Measurements from ENCODE around the gene FGF1.
"Not testable (repeated sequence)": the region's sequence is repeated elsewhere in the genome, so short reads cannot be mapped to it uniquely, and the experiment has no call there.

The FGF1 gene

GRCh38 chr5:142671266-142671665, 14.6 kb downstream of the FGF1 start:
- H3K4me3 ChIP-seq (ENCODE audit: low read depth, low read length): no peak overlapping the region

- no peak overlapping the region for H3K4me3 ChIP-seq (ENCODE audit: low read depth, low read length)
Observed at GRCh38 chr5:142670804-142671203, 15.1 kb downstream of the FGF1 start.

GRCh38 chr5:142669477-142669876, 16.4 kb downstream of the FGF1 start:
- H3K4me3 ChIP-seq (ENCODE audit: low read depth, low read length): no peak overlapping the region

GRCh38 chr5:142668336-142668735, 17.6 kb downstream of the FGF1 start:
- no peak overlapping the region for H3K4me3 ChIP-seq (ENCODE audit: low read depth, low read length)

- H3K4me3 ChIP-seq (ENCODE audit: low read depth, low read length): no peak overlapping the region
Observed at GRCh38 chr5:142667831-142668230, 18.1 kb downstream of the FGF1 start.

DNA sequence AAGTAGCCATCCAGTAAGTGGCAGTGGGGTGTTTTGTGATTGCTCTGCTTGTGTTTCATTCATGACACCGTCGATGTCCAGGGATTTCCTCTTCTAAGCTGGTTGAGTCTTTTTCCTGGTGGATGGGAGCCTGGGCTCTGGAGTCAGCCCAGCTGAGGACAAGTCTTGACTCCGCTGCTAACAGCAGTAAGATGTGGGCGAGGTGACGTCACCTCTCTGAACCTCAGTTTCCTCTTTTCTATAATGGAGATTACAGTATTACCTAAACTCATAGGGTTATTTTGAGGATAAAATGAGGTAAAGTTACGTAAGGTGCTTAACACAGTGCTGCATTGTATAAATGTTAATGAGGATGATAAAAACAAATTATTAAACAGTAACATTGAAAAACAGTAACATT, 21.3 kb downstream of the FGF1 start:
- no peak overlapping the region for H3K4me3 ChIP-seq (ENCODE audit: low read depth, low read length)

- H3K4me3 ChIP-seq (ENCODE audit: low read depth, low read length): no peak overlapping the region
Observed at GRCh38 chr5:142664067-142664466, 21.8 kb downstream of the FGF1 start.

DNA sequence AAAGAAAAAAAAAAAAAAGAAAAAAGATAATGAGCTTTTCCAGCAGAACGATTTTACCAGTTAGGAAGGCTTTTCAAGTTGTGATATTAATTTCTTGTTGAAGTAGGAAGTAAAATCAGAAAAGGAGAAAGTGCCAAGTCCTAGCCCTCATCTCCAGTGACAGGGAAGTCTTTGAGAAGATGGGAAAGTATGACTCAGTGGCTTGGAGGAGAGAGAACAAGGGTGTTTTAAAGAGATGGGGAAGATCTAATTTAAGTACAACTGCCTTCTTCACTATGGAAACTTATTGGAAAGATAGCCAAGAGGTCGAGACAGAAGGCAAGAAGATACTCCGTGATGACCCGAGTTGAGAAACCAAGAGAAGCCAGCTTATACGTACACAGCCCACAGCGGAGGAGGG, 22.6 kb downstream of the FGF1 start:
- no peak overlapping the region for H3K4me3 ChIP-seq (ENCODE audit: low read depth, low read length)

GRCh38 chr5:142661957-142662356, 23.9 kb downstream of the FGF1 start:
- no peak overlapping the region for H3K4me3 ChIP-seq (ENCODE audit: low read depth, low read length)

GRCh38 chr5:142661143-142661542, 24.7 kb downstream of the FGF1 start:
- no peak overlapping the region for H3K4me3 ChIP-seq (ENCODE audit: low read depth, low read length)

GRCh38 chr5:142660731-142661130, 25.2 kb downstream of the FGF1 start:
- H3K4me3 ChIP-seq (ENCODE audit: low read depth, low read length): no peak overlapping the region

DNA sequence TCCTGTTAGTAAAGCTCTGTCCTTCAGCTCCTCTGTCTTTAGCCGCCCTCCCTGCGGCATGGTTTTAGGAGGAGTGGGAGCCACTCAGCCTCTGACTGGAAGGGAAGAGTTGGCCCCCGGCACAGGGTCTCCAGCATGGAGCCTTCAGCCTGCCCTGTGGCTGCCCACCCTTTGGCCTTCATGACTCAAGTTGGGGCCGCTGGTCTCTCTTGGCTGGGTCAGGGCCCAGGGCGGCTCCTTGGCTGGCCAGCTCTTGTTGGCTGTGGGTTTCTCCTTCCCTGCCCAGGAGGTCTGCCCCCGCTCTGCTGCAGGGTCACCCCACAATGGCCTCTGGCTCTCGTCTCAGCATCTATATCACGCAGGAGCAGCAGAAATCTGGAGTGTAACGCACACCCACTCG, 25.7 kb downstream of the FGF1 start:
- no peak overlapping the region for H3K4me3 ChIP-seq (ENCODE audit: low read depth, low read length)

GRCh38 chr5:142659405-142659804, 26.5 kb downstream of the FGF1 start:
- no peak overlapping the region for H3K4me3 ChIP-seq (ENCODE audit: low read depth, low read length)

- H3K4me3 ChIP-seq (ENCODE audit: low read depth, low read length): no peak overlapping the region
Observed at GRCh38 chr5:142658278-142658677, 27.6 kb downstream of the FGF1 start.

GRCh38 chr5:142657446-142657845, 28.4 kb downstream of the FGF1 start:
- no peak overlapping the region for H3K4me3 ChIP-seq (ENCODE audit: low read depth, low read length)

DNA sequence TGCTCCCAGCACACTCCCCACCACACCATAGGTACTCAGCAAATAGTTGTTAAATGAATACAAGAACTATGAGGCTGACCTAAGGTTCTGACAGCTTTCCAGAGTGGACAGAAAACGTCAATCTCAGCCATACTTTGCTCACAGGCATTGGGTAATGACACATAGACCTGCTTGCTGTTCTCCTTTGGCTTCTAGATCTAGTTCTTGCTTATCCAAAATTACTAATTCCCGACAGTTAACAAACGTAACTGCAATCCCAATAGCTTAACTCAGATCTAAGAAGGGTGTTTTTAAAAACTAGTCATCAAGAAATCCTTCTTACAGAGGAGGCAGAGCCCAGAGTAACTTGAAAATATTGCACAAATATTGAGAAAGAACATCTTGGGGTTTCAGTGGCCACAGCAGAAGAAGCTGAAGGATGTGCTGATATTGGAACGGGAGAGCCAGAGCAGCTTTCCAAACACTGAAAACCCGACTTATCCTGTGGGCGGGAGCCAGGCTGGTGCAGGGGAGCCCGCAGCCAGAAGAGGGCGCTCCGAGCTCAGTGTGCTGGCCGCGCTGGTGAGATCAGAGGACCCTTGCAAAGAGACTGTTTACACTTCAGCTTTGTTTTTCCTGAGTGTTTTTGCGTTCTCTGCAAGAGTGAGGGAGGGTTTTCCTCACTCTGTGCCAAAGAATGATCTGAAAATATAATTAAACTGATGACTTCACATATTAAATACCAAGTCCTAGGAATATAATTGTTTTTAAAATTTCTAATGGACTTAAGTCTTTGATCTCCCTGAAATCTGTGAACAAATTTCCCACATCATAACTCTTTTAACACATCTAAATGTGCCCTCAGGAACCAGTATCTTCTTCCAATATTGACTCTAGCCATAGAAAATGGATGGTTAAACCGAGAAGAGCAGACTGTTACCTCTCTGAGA, 30.3 kb downstream of the FGF1 start:
- H3K4me3 ChIP-seq (ENCODE audit: low read depth, low read length): no peak overlapping the region

- no peak overlapping the region for H3K4me3 ChIP-seq (ENCODE audit: low read depth, low read length)
Observed at GRCh38 chr5:142654578-142655058, 31.3 kb downstream of the FGF1 start.

- H3K4me3 ChIP-seq (ENCODE audit: low read depth, low read length): no peak overlapping the region
Observed at GRCh38 chr5:142653321-142653720, 32.6 kb downstream of the FGF1 start.

- H3K4me3 ChIP-seq (ENCODE audit: low read depth, low read length): no peak overlapping the region
Observed at GRCh38 chr5:142652563-142652962, 33.3 kb downstream of the FGF1 start.

- no peak overlapping the region for H3K4me3 ChIP-seq (ENCODE audit: low read depth, low read length)
Observed at GRCh38 chr5:142650881-142651280, 35.0 kb downstream of the FGF1 start.

- H3K4me3 ChIP-seq (ENCODE audit: low read depth, low read length): no peak overlapping the region
Observed at GRCh38 chr5:142650060-142650459, 35.8 kb downstream of the FGF1 start.

DNA sequence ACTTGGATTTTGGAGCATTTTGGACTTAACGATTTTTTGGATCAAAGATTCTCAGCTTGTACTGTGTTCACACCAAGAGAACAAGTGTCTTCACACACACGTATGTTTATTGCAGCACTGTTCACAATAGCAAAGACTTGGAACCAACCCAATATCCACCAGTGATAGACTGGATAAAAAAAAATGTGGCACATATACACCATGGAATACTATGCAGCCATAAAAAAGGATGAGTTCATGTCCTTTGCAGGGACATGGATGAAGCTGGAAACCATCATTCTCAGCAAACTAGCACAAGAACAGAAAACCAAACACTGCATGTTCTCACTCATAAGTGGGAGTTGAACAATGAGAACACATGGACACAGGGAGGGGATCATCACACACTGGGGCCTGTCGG, 37.8 kb downstream of the FGF1 start:
- not testable (repeated sequence) for H3K4me3 ChIP-seq (ENCODE audit: low read depth, low read length)

- H3K4me3 ChIP-seq (ENCODE audit: low read depth, low read length): no peak overlapping the region
Observed at GRCh38 chr5:142645456-142645855, 40.4 kb downstream of the FGF1 start.

Data from iPS-11a (cell line).